ENCODE measurements around the gene VAV3.

- TF ChIP-seq POLR2A (IDR thresholded peaks at IDR 0.05), result no peak
- TF ChIP-seq, protein P1, sequence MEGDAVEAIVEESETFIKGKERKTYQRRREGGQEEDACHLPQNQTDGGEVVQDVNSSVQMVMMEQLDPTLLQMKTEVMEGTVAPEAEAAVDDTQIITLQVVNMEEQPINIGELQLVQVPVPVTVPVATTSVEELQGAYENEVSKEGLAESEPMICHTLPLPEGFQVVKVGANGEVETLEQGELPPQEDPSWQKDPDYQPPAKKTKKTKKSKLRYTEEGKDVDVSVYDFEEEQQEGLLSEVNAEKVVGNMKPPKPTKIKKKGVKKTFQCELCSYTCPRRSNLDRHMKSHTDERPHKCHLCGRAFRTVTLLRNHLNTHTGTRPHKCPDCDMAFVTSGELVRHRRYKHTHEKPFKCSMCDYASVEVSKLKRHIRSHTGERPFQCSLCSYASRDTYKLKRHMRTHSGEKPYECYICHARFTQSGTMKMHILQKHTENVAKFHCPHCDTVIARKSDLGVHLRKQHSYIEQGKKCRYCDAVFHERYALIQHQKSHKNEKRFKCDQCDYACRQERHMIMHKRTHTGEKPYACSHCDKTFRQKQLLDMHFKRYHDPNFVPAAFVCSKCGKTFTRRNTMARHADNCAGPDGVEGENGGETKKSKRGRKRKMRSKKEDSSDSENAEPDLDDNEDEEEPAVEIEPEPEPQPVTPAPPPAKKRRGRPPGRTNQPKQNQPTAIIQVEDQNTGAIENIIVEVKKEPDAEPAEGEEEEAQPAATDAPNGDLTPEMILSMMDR (IDR thresholded peaks at IDR 0.05), result no peak
Measured at GRCh38 chr1:107523736-107524135, 441.2 kb downstream of the VAV3 start.

Measured in adrenal gland (tissue), 5 donors.